K562 (cell line): Measurements from ENCODE around the gene RNF11. TPM values are rescaled to one million over a fixed set of nuclear protein-coding genes. Genes with fewer than 3 reads are reported as not detected.

ENCODE experiments used
- ARID1B ChIP-seq: fragments of 450-650 bp; IDR thresholded peaks from 2 replicates; pipeline ENCODE4 v1.6.1; 2016; ENCODE audit warnings: antibody characterized with exemption, mild to moderate bottlenecking, inconsistent platforms
- CC2D1A ChIP-seq: fragments of 450-650 bp; IDR thresholded peaks from 2 replicates; pipeline ENCODE4 v1.6.1; 2017; ENCODE audit warnings: mild to moderate bottlenecking
- MECOM ChIP-seq: fragments of 250-450 bp; sonication (Bioruptor Pico); IDR thresholded peaks from 2 replicates; pipeline ENCODE4 v1.8.0; 2022; ENCODE audit warnings: inconsistent platforms
- MEF2D ChIP-seq: conservative IDR thresholded peaks from 2 replicates; pipeline ENCODE4 v1.6.1; 2016; ENCODE audit warnings: low read depth, missing genetic modification characterization, missing compliant biosample characterization
- MYNN ChIP-seq, 2 experiments: sonication (generic); formaldehyde crosslinking in 1 of 2; IDR thresholded peaks; 2 replicates each; pipeline versions ENCODE4 v1.5.0 to v1.6.1; 2016 to 2020; ENCODE audit warnings: antibody characterized with exemption in 1 of 2, missing genetic modification reagents in 1 of 2
- NR2F6 ChIP-seq: fragments of 450-650 bp; formaldehyde crosslinking; IDR thresholded peaks from 2 replicates; pipeline ENCODE4 v1.4.0; 2020; ENCODE audit warnings: mild to moderate bottlenecking
- SOX6 ChIP-seq: fragments of 450-650 bp; IDR thresholded peaks from 2 replicates; pipeline ENCODE4 v1.6.1; 2014; ENCODE audit warnings: mild to moderate bottlenecking
- TRIM24 ChIP-seq, 2 experiments: fragments of 450-650 bp; IDR thresholded peaks; 2 replicates each; pipeline ENCODE4 v1.6.1; 2016
- USF2 ChIP-seq: sonication (generic); formaldehyde crosslinking; IDR thresholded peaks from 2 replicates; pipeline ENCODE4 v1.5.0; 2020; ENCODE audit warnings: missing genetic modification reagents
- XRCC5 ChIP-seq: fragments of 200-400 bp; formaldehyde crosslinking; IDR thresholded peaks from 2 replicates; pipeline ENCODE4 v1.6.1; 2017; ENCODE audit warnings: low read depth, mild to moderate bottlenecking, low read length
- ZBTB5 ChIP-seq: fragments of 450-650 bp; IDR thresholded peaks from 2 replicates; pipeline ENCODE4 v1.6.1; 2017; ENCODE audit warnings: antibody characterized with exemption
- ZNF184 ChIP-seq: sonication (generic); formaldehyde crosslinking; IDR thresholded peaks from 2 replicates; pipeline ENCODE4 v1.5.0; 2020; ENCODE audit warnings: missing genetic modification reagents
- ZNF668 ChIP-seq: fragments of 250-450 bp; sonication (Bioruptor Pico); IDR thresholded peaks from 2 replicates; pipeline ENCODE4 v1.8.0; 2022; ENCODE audit warnings: mild to moderate bottlenecking, inconsistent platforms
- polyA plus RNA-seq, 8 experiments: library from polyadenylated mRNA; depleted of rRNA in 4 of 8; stranded (reverse) in 5 of 8; unstranded in 3 of 8; fragments of >200 nt; fragmentation: Nextera tagmentation in 2 of 8; fragmentation: Illumina TruSeq in 1 of 8; extraction: Ambion mirVana in 2 of 8; extraction: Trizol in 1 of 8; gene quantifications; 2 replicates each; pipeline versions ENCODE4 v1.2.1 to v1.2.3, GENCODE V29; 2011 to 2014; ENCODE audit warnings: inconsistent platforms in 1 of 8, missing spikeins in 1 of 8
- total RNA-seq, 7 experiments: library from RNA; depleted of rRNA in 6 of 7; stranded (reverse); fragments of >200 nt in 6 of 7; fragmentation: Illumina TruSeq in 2 of 7; extraction: Trizol in 2 of 7; gene quantifications; 2 replicates each; pipeline versions ENCODE4 v1.2.1 to v1.2.3, GENCODE V29; 2011 to 2021; ENCODE audit warnings: low replicate concordance in 1 of 7
- TF ChIP-seq, protein P1 (sequence below): sonication (generic); formaldehyde crosslinking; IDR thresholded peaks from 2 replicates; pipeline ENCODE4 v1.8.0; 2023; ENCODE audit warnings: mild to moderate bottlenecking, missing genetic modification reagents
- TF ChIP-seq, protein P2 (sequence below), 2 experiments: fragments of 450-650 bp; formaldehyde crosslinking in 1 of 2; IDR thresholded peaks; 2 replicates each; pipeline versions ENCODE4 v1.4.0 to v1.6.1; 2014 to 2020; ENCODE audit warnings: mild to moderate bottlenecking in 2 of 2, borderline replicate concordance in 1 of 2, low read depth in 1 of 2

Gene RNF11
- total and polyA plus RNA-seq, 9 of the 15 experiments (the other 6 are each of a cell fraction or from before 2014, with no cell fraction given), result 5.7 to 34.3 (median 23.1) TPM

DNA sequence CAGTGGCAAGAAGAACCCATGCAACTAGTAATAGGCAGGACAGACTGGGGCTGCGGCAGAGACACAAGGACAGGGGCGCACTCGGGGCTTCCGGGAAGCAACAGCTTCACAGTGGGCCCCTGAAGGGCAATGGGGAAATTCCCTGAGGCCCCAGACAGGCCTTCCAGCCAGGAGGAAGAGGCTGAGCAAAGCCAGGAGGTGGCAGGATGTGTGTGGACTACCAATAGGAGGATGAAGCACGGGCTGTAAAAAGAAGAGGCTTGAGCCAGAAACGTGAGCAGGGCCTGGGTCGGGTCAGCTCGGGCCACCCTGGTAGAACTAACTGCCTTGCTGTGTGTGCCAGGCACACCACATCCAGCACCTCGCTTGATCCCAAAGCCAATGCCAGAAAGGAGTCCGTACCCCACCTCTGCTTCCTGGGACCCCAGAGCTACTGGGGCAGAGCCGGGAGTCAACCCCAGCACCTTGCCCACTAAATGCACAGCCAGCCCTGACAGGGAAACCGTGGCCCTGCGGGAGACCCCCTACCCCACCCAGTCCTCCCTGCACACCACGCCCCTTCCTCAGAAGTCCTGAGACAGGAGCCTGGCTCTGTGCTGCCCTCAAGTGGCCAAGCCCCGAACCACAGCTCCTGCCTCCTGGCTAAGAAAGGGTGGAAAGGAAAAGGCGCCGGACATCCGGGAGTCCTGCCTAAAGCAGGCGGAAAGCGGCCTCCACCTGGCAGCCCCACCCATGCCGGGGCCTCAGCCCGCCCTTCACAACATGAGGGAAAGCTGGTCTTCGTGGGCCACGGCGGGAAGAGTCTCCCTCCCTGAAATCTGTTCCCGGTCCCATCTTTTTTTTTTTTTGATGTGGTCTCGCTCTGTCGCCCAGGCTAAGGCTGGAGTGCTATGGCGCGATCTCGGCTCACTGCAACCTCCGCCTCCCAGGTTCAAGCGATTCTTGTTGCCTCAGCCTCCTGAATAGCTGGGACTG is 60.6 kb downstream of the RNF11 start (continued):
- TF ChIP-seq ZBTB5 (no peak), ZNF184 (CRISPR knock-in tag) (no peak), ARID1B (peak; percentile 29; the same call in 1 of the 2 replicates), MEF2D (tag) (no peak), MECOM (CRISPR knock-in tag) (0 out of 2 replicates have a peak, but pooled peaks have one; percentile 10), XRCC5 (peak; percentile 96), MYNN (IDR thresholded peaks at IDR 0.05) (no peak), MYNN (CRISPR knock-in tag; IDR thresholded peaks at IDR 0.05) (no peak), NR2F6 (no peak), ZNF668 (CRISPR knock-in tag) (no peak), USF2 (CRISPR knock-in tag) (no peak), SOX6 (0 out of 2 replicates have a peak, but pooled peaks have one; percentile 46), CC2D1A (peak; percentile 67; the same call in 1 of the 2 replicates), TRIM24 (IDR thresholded peaks at IDR 0.05) (peak in 1 of 2 experiments; percentile 52; a peak in 2 of 4 replicates)
- TF ChIP-seq, protein P1, sequence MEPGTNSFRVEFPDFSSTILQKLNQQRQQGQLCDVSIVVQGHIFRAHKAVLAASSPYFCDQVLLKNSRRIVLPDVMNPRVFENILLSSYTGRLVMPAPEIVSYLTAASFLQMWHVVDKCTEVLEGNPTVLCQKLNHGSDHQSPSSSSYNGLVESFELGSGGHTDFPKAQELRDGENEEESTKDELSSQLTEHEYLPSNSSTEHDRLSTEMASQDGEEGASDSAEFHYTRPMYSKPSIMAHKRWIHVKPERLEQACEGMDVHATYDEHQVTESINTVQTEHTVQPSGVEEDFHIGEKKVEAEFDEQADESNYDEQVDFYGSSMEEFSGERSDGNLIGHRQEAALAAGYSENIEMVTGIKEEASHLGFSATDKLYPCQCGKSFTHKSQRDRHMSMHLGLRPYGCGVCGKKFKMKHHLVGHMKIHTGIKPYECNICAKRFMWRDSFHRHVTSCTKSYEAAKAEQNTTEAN (CRISPR knock-in tag), result no peak
- TF ChIP-seq, protein P2, sequence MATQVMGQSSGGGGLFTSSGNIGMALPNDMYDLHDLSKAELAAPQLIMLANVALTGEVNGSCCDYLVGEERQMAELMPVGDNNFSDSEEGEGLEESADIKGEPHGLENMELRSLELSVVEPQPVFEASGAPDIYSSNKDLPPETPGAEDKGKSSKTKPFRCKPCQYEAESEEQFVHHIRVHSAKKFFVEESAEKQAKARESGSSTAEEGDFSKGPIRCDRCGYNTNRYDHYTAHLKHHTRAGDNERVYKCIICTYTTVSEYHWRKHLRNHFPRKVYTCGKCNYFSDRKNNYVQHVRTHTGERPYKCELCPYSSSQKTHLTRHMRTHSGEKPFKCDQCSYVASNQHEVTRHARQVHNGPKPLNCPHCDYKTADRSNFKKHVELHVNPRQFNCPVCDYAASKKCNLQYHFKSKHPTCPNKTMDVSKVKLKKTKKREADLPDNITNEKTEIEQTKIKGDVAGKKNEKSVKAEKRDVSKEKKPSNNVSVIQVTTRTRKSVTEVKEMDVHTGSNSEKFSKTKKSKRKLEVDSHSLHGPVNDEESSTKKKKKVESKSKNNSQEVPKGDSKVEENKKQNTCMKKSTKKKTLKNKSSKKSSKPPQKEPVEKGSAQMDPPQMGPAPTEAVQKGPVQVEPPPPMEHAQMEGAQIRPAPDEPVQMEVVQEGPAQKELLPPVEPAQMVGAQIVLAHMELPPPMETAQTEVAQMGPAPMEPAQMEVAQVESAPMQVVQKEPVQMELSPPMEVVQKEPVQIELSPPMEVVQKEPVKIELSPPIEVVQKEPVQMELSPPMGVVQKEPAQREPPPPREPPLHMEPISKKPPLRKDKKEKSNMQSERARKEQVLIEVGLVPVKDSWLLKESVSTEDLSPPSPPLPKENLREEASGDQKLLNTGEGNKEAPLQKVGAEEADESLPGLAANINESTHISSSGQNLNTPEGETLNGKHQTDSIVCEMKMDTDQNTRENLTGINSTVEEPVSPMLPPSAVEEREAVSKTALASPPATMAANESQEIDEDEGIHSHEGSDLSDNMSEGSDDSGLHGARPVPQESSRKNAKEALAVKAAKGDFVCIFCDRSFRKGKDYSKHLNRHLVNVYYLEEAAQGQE (IDR thresholded peaks at IDR 0.05; ENCODE audit: borderline replicate concordance), result peak; percentile 88
- TF ChIP-seq, protein P2 (CRISPR knock-in tag; IDR thresholded peaks at IDR 0.05; ENCODE audit: low read depth), result no peak
